Measurements from ENCODE around the gene NLRP6. TPM values are rescaled to one million over a fixed set of nuclear protein-coding genes. Genes with fewer than 3 reads are reported as not detected.
"Not testable (repeated sequence)": the region's sequence is repeated elsewhere in the genome, so short reads cannot be mapped to it uniquely, and the experiment has no call there.

Gene NLRP6
- total RNA-seq, 2 donors from 2014 or later, result 0.92 TPM

GRCh38 chr11:298406-299065 is 20.3 kb downstream of the NLRP6 start:
- peak in 1 of 2 donors; percentile 22 for DNase-seq
- intact Hi-C loops (cut with DNase I, micrococcal nuclease), result no loop called here
- ATAC-seq, result peak; percentile 19

- no peak for ATAC-seq
- intact Hi-C loops (cut with DNase I, micrococcal nuclease), result no loop called here
Measured at GRCh38 chr11:299081-299891, 21.1 kb downstream of the NLRP6 start, which contains the start of gene IFITM5. IFITM5 (minus strand) TSS chr11:299526; CDS start chr11:299490, 36 bp downstream.

DNA sequence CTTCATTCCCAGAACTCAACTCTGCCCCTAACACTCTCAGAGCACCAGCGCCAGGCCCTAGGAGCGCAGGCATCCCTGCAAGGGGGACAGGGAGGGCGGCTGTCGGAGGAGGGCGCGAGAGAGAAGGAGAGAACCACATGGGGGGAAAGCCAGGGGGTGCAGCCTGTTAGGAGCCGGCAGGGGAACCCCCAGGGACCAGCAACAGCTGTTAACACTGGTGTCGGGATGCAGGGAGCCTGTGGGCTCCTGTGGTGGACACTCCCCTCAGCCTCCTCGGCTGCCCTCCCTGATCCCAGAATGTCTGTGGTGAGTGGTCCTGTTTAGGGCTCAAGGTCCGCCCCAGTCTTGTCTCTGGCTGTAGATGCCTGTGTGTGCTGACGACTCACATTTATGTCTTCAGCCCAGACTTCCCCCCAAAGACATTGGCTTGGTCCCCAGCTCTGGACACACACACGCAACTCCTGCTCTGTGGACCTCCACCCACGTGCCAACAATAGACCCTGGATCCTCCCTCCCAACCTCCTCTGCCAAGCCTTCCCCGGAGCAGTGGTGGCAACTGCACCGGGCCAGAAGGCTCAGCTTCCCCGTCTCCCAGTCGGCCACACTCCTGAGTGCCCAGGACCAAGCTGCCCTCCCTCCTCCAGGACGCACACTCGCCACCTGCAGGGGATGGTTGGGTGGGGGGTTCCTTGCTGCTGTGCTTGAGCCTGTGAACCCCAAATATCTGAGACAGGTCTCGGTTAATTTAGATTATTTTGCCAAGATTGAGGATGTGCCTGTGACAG is 21.9 kb downstream of the NLRP6 start:
- intact Hi-C loops (cut with DNase I, micrococcal nuclease), result loop anchor here in 1 of 2 donors (10.0 kb wide), 1 partner anchor 55 kb away; no protein-coding TSS in a partner anchor
- ATAC-seq, result no peak
- peak; percentile 20 to 25 for DNase-seq

More at GRCh38 chr11:299081-299891, 21.1 kb downstream of the NLRP6 start, which contains the start of gene IFITM5:
- peak; percentile 9 to 19 for DNase-seq

- intact Hi-C loops (cut with DNase I, micrococcal nuclease), result loop anchor here in 1 of 2 donors (10.0 kb wide), 1 partner anchor 51 kb away; no protein-coding TSS in a partner anchor
- ATAC-seq (no peak), DNase-seq (no peak)
Measured at GRCh38 chr11:303363-303762, 25.2 kb downstream of the NLRP6 start.

DNA sequence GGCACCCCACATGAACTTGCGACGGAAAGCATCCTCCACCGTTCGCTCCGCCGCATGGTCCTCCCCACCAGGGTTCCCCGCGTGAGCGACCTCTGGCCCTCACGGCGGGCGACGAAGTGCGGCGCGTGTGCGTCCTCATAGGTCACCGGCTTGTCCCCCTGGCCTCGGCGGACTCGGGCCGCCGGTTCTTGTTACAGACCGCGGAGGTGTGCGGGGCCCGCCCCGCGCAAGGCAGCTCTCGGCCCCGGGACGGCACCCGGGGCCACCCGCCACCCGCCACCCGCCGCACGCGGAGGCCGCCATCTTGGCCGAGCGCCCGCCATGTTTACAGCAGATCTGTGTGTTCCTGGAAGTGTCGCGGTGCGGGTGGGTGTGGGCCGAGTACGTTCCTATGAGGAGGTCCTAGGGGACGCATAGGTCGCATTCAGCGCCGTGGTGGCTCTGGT is 25.9 kb downstream of the NLRP6 start:
- ATAC-seq (no peak), DNase-seq (no peak)
- intact Hi-C loops (cut with DNase I, micrococcal nuclease), result loop anchor here in 1 of 2 donors (10.0 kb wide), 1 partner anchor 51 kb away; no protein-coding TSS in a partner anchor

DNA sequence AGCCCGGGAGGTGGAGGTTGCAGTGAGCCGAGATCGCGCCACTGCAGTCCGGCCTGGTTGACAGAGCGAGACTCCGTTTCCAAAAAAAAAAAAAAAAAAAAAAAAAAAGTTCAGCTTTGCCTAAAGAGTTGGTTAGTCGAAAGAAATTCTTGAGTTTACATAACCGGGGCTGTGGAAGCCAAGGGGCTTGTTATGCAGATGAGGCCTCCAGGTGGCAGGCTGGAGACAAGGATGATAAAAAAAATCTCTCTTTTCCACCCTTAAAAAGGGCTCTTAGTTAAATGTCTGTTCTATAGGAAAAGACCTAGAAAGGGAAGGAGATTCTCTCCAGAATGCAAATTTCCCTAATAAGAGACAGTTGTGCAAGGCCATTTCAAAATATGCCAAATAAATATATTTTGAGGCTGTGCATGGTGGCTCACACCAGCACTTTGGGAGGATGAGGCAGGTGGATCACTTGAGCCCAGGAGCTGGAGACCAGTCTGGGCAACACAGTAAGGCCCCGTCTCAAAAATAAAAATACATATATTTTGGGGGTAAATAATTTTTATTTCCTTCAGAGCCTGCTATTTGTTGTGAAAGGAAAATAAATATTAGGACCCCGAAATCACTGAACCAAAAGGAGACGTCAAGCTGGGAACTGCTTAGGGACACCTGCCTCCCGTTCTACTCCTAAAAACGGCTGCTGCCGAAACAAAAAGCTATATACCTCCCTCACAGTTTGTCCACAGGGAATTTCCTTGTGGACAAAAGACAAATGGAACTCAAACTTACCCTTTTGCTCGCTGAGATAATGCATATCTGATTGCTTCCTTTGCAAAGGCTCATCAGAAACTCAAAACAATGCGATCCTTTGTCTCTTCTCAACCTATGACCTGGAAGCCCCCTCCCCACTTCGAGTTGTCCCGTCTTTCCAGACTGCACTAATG is 27.0 kb downstream of the NLRP6 start:
- DNase-seq (peak in 1 of 2 donors; percentile 78), ATAC-seq (peak; percentile 58)
- intact Hi-C loops (cut with DNase I, micrococcal nuclease), result loop anchor here in 1 of 2 donors (10.0 kb wide), 1 partner anchor 50 kb away; no protein-coding TSS in a partner anchor

DNA sequence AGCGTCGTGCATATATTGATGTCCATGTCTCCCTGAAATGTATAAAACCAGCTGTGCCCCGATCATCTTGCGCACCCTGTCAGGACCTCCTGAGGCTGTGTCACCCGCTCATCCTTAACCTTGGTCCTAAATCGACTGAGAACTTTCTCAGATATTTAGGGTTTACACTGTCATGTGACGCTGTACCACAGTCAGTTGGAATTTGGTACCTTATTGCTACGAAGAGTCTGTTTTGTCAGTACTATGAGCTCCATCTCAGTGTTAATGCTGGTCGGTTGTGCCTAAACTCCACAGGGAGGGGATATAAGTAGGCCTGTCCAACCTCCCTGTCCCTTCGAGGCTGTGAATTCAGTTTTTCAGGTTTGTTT is 27.6 kb downstream of the NLRP6 start:
- DNase-seq (no peak), ATAC-seq (no peak)
- intact Hi-C loops (cut with DNase I, micrococcal nuclease), result loop anchor here in 1 of 2 donors (10.0 kb wide), 1 partner anchor 49 kb away; no protein-coding TSS in a partner anchor

DNA sequence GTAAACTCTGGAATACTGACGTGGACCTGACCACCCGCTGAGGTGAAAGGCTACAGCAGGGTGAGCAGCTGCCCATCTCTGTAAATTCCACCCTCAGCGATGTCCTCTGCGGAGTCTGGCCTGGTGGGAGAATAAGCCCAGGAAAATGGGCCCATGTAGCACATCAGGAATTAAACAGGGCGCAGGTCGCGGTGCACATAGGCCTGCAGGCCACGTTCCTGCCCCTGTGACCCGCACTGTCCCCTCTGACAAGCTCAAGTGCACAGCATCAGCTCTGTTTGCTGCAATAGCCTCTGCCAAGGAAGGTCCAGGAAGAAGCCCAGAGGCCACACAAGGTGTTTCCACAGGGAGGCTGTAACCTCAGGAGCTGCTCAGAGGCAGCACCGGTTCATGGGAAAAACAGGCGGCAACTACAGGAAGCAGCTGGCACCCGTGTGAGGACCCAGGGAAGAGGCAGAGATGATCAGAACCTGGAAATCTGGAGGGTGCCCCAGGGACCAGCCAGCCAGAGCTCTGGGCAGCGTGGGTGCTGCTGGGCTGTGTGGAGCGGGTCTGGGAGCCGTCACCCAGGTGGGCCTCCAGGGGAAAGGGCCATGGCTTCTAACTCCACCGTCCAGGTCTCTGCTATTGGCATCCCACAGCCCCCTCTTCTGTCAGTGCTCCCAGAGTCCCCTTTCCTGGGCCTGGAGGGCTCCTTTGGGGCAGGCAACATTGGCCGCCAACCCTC is 28.6 kb downstream of the NLRP6 start:
- ATAC-seq, result no peak
- no peak for DNase-seq
- intact Hi-C loops (cut with DNase I, micrococcal nuclease), result loop anchor here in 1 of 2 donors (10.0 kb wide), 1 partner anchor 48 kb away; no protein-coding TSS in a partner anchor

GRCh38 chr11:307766-308708 is 29.8 kb downstream of the NLRP6 start, which contains the start of gene IFITM2:
IFITM2 (plus strand) TSS chr11:307816; CDS start chr11:308193, 377 bp downstream.
- peak; percentile 55 to 75 for DNase-seq
- intact Hi-C loops (cut with DNase I, micrococcal nuclease), result loop anchor here in 1 of 2 donors (10.0 kb wide), 1 partner anchor 47 kb away; no protein-coding TSS in a partner anchor
- peak; percentile 49 for ATAC-seq

DNA sequence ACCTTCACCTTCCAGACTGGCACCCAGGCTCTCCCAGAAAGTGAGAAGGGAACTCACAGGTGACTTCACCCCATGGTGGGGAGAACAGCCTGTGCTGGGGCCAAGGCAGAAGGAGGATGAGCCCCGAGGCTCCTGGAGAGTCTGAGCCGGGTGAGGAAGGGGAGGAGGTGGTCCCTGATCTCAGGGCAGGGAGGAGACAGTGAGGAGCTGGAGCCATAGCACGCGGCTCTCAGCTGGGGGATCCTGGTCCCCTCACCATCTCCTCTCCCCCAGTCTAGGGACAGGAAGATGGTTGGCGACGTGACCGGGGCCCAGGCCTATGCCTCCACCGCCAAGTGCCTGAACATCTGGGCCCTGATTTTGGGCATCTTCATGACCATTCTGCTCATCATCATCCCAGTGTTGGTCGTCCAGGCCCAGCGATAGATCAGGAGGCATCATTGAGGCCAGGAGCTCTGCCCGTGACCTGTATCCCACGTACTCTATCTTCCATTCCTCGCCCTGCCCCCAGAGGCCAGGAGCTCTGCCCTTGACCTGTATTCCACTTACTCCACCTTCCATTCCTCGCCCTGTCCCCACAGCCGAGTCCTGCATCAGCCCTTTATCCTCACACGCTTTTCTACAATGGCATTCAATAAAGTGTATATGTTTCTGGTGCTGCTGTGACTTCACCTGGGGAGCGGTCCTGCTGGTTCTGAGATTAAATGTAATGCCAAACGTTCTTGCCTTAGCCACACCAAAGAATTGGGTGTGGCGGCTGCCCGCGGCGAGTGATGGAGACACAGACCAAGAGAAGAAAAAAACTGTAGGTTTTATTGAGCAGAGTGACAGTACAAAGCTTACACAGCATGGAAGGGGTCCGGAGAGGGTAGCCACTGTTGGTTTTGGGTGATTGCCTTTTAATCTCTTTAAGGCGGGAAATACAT is 30.8 kb downstream of the NLRP6 start:
- intact Hi-C loops (cut with DNase I, micrococcal nuclease), result loop anchor here in 1 of 2 donors (10.0 kb wide), 1 partner anchor 46 kb away; no protein-coding TSS in a partner anchor
- DNase-seq, ATAC-seq: not testable (repeated sequence)

DNA sequence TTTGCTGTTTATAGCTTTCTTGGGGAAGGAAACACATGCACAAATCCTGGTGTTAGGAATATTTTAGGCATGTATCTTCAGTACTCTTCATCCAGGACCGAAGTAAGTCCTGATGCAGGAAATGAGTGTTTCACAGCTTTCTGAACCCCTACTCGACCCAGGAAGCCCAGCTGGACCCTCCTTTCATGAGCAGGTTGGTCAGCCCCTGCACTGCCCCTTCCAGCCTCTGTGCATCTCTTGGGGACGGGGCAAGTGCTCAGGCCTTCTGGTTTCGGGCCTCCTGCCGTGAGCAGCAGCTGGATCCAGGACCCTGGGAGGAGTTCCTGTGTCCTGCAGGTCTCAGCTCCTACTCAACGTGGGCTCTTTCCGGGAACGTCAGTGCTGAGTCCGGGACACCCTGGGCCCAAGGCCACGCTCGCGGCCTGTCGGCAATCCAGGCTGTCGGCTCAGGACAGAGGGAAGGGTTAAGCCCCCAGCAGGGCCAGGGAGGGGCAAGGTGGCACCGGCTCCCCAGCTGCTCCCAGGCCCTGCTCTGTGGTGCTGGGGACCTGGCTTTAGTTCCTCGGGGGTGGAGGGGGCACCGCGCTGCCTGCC is 31.9 kb downstream of the NLRP6 start:
- ATAC-seq, result peak; percentile 2
- intact Hi-C loops (cut with DNase I, micrococcal nuclease), result loop anchor here in 1 of 2 donors (10.0 kb wide), 1 partner anchor 45 kb away; no protein-coding TSS in a partner anchor
- DNase-seq, result not testable (repeated sequence)

- not testable (repeated sequence) for DNase-seq
- peak; percentile 36 for ATAC-seq
Measured at GRCh38 chr11:311013-311748, 33.0 kb downstream of the NLRP6 start.

GRCh38 chr11:312092-312816 is 34.0 kb downstream of the NLRP6 start:
- no peak for DNase-seq
- intact Hi-C loops (cut with DNase I, micrococcal nuclease), result no loop called here
- no peak for ATAC-seq

More at GRCh38 chr11:311013-311748, 33.0 kb downstream of the NLRP6 start:
- intact Hi-C loops (cut with DNase I, micrococcal nuclease), result not testable (repeated sequence)

Data from left colon (tissue), 2 donors.